Measurements from ENCODE around the gene CLSTN2.

Gene CLSTN2

DNA sequence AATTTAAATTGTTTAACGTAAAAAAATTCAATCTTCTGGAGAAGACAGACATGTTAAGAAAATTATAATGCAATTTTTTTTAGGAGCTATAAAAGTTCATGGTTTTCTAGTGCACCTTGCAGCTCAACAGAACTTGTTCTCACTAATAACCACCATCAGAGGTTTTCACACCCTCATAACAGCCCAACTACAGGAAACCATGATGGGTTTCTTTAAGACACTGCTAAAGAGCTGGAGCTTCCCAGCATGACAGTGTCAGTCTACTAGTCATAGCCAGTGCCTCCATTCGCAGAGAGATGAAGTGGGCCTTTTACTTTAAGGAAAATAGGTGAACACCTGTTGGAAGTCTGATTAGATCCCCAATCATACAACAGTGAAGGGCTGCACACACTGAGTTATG is 518.8 kb downstream of the CLSTN2 start:
- no peak for DNase-seq (ENCODE audit: low spot score)

DNA sequence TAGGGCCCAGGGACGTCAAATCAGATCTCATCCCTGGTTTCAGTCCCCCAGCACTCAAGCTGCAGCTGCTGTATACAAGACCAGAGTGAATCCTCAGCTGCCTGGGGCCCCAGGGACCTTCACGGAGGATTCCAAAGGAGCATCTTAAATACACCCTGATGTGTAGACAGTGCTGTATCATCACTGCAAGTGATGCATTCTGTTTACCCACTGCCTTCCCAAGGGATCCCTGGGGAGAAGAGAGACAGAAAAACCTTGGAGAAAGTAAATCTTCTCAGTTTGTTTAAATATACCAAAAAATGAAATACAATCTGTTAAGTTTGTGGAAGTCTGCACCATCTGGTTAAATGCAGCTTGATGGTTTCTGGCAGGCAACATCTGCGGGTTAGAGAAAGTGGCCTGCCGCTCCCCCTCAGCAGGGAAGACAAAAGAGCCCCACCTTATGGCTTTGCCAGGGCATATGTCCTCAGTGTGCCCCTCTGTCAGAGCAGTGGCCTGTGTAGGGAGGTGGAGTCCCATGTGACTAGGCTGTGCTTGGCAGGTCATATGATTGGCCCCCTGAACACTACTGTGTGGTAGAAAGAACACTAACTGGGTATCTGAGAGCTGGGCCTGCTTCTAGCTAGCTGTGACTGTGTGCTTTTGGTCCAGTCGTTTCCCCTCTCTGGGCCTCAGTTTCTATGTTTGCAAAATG is 520.7 kb downstream of the CLSTN2 start:
- DNase-seq (ENCODE audit: low spot score): no peak

- DNase-seq (ENCODE audit: low spot score): no peak
Observed at GRCh38 chr3:140456974-140457373, 522.0 kb downstream of the CLSTN2 start.

- no peak for DNase-seq (ENCODE audit: low spot score)
Observed at GRCh38 chr3:140459462-140459861, 524.5 kb downstream of the CLSTN2 start.

DNA sequence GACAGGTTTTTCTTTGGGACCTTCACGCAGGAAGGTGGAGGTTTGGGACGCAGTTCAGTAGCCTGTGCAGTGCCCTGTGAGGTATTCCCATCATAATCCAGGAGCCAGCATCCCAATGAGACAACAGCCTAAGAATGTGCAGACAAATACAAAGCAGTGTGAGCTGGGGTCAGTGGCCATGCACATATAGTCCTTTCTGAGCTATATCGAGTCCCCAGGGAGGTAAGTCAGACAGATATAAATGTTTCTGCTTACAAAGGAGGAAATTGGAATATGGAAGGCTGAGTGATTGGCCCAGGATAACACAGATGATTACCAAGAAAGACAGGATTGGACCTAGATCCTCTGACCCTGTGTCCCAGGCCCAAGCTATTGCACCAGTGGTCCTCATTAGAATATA is 526.3 kb downstream of the CLSTN2 start:
- no peak for DNase-seq (ENCODE audit: low spot score)

GRCh38 chr3:140463355-140463754 is 528.4 kb downstream of the CLSTN2 start:
- DNase-seq (ENCODE audit: low spot score): no peak

GRCh38 chr3:140465988-140466387 is 531.0 kb downstream of the CLSTN2 start:
- no peak for DNase-seq (ENCODE audit: low spot score)

GRCh38 chr3:140466535-140466934 is 531.5 kb downstream of the CLSTN2 start:
- DNase-seq (ENCODE audit: low spot score): no peak

DNA sequence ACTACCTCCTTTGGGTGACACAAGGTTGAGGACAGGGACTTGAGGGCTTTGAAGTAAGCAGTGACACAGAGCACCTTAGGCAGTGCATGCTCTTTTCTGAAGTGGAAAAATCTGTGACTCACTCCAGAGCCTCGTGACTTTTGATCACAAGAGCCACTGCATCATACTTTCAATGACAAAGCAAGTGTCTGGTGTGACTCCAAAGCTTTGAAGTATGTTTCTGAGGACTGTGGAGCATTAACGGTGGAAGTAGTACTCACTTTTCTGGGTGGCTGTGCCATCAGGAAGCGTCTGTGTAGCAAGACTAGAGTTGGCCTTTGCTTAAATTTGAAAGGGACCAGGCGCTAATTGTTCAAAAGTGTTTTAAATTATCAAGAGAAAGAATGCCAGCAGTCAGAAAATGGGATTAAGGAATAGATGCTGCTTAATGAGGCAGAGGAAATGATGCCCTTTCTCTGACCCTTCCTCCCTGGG is 532.2 kb downstream of the CLSTN2 start:
- DNase-seq (ENCODE audit: low spot score): no peak

DNA sequence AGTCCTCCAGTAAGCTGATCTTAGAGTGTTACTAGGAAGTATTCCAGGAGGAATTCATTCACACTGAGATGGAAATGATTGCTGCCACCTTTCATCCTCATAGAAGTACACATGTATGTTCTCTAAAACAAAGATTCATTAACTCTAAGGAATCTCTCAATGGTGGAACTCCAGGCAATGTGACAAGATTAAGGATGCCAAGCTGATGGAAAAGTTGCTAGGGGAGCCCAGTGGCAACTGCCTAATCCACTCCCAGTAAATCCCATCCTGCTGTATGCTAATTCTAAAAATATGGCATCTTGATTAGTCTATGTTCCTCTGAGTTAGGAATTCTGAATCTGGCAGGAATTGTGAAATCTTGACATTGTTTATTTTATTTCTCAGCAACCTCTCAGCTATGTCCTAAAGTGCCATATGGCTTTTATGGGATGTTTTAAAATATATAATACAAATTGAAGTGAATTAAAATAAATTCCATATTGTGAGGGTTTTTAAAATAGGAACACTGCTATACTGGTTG is 532.9 kb downstream of the CLSTN2 start:
- no peak for DNase-seq (ENCODE audit: low spot score)

DNA sequence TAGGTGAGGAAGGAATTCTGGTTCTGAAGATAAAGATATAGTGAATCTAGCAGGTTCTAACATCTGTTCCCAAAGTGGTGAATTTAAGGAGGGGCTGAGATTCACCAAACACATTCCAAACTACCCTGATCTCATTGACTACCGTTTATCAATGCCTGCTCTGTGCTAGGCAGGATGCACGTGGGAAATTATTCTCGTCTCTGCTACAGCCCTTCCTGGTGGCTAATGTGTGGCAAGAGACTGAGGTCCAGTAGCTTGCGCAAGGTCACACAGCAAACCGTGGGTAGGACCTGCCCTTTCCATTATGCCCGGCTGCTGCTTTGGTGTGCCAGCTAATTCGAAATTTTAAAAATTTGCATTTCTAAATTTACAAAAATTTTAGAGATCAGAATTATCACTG is 533.4 kb downstream of the CLSTN2 start:
- no peak for DNase-seq (ENCODE audit: low spot score)

GRCh38 chr3:140469491-140469890 is 534.5 kb downstream of the CLSTN2 start:
- no peak for DNase-seq (ENCODE audit: low spot score)

DNA sequence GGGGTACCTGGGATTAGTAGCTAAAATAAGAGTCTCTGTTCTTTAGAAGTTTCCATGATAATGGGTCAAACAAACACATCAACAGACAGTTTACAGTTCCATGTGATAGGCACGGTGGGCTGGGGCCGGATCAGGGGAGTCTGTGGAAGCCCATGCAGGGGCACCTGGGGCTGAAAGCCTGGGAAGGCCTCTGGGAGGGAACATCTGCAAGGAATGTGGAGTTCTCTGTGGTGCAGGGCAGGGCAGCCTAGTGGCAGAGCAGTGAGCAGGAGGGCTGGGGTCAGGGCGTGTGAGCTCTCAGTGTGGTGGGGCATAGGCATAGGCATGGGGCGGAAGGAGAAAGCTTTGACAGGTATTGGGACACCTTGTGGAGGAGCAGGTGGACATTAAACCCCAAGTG is 535.2 kb downstream of the CLSTN2 start:
- DNase-seq (ENCODE audit: low spot score): no peak

- DNase-seq (ENCODE audit: low spot score): no peak
Observed at GRCh38 chr3:140470962-140471361, 536.0 kb downstream of the CLSTN2 start.

DNA sequence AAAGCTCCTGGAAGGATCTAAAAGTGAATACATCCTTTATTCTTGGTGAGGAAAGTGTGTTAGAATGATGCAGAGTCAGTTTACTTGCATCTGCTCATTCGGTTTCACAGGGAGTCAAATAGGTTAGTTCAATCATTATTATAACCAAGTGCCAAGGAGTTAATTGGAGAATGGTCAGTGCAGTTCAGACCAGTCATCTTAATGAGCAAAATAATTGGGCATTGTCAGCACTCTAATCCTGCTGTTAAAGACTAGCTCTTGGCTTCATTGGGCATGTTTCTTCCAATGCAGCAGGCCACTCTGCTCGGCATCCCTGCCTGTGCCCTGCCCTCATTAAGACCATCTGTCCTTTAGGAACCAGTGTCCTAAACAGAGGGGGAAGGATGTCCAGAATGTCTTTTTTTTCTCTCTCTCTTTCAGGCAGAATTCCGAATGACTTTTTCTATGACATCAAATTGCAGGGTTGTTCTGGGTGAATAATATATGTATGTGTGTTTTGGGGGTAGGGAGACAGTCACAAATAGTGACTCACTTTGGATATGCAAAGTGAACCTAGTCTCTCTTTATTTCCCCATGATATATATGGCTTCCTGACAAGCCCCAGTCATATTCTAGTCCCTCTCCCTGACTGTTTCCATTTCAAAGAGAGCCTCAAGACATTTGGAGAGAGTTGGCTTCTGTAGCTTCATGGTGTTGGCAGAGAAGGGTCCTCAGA is 537.5 kb downstream of the CLSTN2 start:
- no peak for DNase-seq (ENCODE audit: low spot score)

DNA sequence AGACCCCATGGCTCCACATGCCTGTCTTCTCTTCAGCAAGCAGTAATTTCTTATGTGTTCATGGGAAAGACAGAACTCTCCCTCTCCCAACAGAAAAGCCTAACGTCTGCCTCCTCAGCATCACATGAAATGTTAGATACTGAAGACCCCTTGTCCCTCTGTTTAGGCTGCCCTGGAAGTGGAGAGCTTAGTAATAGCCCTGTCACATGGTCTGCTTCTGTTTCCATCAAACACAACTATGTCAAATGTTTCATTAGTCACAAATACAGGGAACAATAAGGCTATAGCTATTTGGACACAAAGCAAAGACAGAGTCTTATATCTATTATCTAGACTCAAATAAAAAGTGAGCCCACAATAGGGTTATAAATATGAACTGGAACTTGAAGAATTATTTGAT is 552.6 kb downstream of the CLSTN2 start:
- DNase-seq (ENCODE audit: low spot score): no peak

DNA sequence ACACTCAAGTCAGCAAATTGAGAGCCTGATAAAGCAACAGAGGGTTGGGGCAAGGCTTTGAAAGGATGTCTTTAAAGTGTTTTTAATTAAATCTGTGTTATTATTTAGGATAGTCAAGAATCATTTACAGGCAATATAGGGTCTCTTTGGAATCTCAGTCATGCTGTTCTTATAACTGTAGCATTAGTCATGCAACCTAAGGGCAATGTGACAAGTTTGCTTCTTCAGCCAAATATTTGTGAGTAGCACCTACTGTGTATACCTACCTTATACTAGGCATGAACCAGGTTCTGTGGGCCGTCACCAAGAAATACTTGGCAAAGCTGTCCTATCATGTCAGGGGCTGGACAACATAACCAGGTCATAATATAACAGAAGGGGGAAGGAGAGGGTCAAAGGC is 558.3 kb downstream of the CLSTN2 start:
- DNase-seq (ENCODE audit: low spot score): no peak

- no peak for DNase-seq (ENCODE audit: low spot score)
Observed at GRCh38 chr3:140494970-140495369, 560.0 kb downstream of the CLSTN2 start.

GRCh38 chr3:140497331-140497730 is 562.3 kb downstream of the CLSTN2 start:
- DNase-seq (ENCODE audit: low spot score): no peak

DNA sequence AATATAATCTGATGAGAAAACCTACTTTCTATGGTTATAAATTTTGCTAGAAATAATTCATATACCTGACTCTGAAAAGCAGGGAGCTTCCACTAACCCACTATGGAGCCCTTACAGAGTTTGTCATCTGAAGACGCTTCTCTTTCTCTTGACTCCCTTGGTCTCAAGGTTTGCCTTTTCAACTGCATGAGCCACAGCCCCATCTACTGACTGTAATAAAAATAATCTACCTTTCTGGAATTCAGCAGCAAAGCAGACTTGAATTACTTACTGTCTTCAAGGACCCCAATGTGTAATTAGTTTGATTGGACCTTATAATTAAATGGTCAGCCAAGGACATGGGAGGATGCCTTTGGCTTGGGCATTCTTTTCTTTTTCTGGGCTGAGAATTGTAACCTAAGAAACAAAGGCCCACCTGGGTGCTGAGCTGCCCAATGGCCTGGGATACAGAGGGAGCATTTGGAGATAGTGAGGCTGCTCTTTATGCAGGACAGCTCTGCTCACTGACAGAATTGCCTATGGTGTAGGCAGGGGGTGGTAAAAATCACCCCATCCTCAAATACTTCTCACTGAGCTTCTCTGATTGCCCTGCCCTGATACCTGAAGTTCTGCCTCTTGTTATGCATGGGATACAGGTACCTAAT is 564.3 kb downstream of the CLSTN2 start:
- no peak for DNase-seq (ENCODE audit: low spot score)

DNA sequence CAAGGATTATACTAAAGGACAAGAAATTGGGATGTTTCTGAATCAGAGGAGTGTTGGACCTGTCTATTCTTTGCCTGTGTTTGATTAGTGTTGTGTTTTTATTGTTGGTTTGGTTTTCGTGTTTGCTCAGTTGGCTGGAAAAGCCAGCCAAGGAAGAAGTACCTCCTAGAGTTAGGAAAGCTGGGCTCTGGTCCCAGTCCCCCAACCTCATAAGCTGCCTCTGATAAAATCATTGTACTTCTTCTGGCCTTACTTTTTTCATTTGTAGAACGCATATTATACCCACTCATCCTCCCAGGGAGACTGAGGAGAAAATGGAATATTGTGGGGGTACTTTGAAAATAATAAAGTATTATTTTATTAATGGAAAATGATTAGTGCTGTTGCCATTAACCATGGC is 565.5 kb downstream of the CLSTN2 start:
- DNase-seq (ENCODE audit: low spot score): no peak

GRCh38 chr3:140501061-140501769 is 566.2 kb downstream of the CLSTN2 start:
- DNase-seq (ENCODE audit: low spot score): no peak
